NCI-H524 treated with DMSO at 0.1 percent for 48 hours (cell line): ENCODE data around the gene SF3B3.

Experiments
- DNase-seq: peaks from one replicate; lab custom pipeline; 2025; lab: John Stamatoyannopoulos, UW

The SF3B3 gene

DNA sequence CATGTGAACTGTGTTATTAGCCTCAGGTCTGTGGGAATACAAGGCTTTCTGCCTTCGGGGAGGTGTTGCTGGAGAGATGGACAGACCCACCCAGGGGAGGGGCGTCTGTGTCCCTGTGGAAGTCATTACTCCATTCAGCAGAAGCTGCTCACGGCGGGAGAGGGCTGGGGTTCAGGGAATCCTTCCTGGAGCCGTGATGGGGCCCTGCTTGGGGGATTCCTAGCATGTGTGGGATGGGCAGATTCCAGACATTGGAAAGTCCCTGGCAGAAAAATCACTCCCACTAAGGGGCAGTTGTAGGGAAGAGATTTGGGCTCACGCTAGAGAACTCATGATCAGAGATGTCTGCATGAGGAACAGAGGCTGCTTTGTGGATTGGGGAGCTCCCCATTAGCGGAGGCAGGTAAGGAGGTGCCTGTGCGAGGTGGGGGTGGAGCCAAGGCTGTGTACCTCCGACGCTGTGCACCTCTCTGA, 66.4 kb downstream of the SF3B3 start:
- no peak for DNase-seq

DNA sequence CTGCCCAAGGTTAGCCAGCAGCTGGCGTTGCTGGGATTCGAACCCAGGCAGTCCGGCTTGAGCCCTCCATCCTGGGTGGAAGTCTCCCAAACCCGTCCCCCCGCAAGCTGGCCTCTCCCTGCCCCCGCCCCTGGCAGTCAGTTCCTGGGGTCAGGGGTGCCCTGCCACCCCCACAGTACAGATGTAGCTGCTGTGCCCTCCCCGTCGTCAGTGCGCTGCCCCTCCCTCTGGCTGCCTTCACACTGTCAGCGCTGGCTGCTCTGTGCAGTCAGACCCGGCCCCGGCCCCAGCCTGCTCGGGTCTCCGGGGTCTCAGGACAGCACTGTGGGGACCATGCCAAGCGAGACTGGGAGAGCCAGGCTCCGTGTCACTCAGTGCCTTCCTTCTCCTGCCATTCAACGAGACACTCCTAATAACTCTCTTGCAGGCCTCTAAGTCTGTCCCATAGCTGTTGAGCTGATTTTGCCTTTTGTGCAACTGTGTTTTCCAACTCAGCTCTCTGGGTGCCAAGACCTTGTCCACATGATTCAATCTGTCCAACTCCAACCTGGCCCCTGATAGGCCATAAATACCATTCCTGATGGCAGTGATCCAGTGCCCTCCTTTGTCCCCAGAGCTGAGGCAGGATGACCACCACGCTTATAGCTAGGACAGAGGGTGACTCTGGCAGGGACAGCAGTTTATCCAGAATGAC, 67.3 kb downstream of the SF3B3 start:
- no peak for DNase-seq

DNA sequence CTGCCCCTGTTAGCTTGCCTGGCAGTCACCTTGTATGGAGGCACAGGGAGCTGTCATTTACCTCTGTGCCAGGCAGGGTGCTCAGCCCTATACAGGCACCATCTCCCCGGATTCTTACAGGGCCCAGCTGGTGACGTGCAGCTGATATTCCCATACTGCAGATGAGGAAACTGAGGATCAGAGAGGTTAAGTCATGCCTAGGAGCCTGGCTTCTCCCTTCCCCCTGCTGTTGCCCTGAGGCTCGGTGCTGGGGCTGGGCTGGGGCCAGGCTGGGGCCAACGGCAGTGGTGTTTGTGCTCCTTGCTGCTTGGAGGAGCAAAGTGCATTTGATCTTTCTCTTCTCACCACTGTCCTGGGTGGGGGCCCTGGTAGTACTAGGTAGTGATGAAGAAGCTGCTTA, 68.0 kb downstream of the SF3B3 start:
- DNase-seq, result no peak

DNA sequence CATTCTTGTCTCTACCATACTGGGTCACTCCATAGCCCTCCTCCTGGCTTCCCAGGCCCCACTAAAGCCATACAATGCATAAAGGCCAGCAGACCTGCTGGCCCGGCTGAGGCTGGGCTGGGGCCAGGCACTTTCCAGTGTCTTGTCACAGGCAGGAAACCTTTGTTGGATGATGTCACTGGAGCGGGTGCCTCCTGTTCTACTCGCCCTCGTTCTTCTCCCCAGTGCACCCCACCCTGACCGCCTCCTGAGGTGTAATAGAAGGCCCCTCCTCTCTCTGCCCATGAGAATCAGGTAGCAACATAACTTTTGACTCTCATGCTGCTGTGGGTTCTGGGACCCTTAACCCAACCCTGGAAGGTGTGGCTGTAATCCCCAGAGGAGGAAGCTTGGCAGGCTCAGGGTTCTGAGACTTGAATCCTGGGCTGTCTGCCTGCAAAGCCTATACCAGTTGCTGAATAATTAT, 68.5 kb downstream of the SF3B3 start:
- no peak for DNase-seq

DNA sequence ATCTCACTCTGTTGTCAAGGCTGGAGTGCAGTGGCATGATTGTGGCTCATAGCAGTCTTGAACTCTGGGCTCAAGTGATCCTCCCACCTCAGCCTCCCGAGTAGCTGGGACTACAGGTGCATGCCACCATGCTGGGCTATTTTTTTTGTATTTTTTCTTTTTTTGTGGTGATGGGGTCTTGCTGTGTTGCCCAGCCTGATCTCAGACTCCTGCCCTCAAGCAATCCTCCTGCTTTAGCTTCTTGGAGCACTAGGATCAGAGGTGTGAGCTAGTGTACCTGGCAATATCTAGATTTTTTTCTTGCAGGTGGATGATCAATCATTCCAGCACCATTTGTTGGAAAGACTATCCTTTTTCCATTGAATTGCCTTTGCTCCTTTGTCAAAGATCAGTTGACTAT, 69.9 kb downstream of the SF3B3 start:
- DNase-seq, result no peak

DNA sequence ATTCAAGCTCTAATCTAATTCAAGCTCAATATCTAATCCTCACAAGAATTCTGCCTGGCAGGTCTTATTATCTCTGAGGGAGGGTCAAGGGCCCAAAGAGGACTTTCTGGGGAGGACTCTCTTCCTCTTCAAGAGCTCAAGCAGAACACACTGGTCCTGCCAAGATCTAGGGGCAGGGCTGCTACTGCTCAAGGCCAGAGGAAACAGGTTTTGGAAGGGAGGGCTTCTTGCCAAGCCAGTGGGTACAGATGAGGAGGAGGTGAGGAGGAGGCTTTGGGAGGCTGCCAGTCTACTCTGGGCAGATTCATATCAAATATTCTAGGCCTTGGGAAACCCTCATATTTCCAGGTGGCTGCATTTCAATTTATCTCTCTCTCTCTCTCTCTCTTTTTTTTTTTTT, 71.0 kb downstream of the SF3B3 start:
- DNase-seq, result no peak

DNA sequence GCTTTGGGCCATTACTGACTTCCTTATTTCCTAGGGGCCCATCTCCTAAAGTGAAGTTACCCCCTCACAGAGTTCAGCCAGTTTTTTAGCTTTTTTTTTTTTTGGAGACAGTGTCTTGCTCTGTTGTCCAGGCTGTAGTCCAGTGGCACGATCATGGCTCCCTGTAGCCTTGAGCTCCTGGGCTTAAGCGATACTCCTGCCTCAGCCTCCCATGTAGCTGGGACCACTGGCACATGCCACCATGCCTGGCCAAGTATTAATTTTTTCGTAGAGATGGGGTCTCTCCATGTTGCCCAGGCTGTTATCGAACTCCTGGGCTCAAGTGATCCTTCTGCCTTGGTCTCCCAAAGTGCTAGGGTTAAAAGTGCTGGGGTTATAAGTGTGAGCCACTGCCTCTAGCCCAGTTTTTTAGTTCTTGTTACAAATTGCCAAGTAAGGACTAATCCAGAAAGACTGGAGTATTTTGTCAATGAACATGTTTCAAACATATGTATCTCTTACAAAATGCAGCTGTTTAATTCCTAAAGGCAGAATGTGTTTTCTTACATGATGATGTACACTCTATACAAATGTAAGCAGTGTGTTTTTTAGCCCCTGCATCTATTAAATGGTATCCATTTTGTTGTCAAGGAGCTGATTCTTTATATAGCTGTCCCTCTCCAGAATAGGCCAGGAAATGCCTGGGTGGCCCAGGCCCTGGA, 73.7 kb downstream of the SF3B3 start:
- no peak for DNase-seq

DNA sequence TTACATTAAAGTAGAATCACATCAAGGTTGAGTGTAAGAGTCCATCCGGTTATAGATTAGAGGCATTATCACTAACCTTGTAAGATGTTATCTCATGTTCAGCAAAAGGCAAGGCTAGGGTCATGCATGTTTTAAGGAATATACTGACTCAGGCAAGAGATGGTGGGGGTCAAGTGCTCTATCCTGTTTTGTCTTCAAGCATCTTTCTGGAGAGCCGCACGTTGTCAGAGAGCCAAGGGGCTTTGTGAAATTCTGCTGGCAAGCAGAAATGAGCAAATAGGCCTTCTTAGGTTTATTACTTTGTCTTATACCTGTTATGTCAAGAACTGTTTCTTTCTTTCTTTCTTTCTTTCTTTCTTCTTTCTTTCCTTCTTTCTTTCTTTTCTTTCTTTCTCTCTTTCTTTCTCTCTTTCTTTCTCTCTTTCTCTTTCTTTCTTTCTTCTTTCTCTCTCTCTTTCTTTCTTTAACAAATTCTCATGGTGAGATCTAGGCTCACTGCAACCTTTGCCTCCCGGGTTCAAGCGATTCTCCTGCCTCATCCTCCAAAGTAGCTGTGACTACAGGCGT, 75.4 kb downstream of the SF3B3 start:
- DNase-seq, result no peak

DNA sequence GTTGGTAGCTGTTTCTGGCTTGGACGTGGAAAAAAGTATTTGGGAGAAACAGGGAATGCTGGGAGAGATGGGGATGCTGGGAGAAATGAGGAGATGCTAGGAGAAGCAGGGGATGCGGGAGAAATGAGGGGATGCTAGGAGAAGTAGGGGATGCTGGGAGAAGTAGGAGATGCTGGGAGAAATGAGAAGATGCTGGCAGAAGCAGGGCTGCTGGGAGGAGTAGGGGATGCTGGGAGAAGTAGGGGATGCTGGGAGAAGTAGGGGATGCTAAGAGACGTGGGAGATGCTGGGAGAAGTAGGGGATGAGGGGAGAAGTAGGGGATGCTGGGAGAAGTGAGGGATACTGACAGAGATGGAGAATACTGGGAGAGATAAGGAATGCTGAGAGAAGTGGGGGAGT, 77.1 kb downstream of the SF3B3 start:
- no peak for DNase-seq

DNA sequence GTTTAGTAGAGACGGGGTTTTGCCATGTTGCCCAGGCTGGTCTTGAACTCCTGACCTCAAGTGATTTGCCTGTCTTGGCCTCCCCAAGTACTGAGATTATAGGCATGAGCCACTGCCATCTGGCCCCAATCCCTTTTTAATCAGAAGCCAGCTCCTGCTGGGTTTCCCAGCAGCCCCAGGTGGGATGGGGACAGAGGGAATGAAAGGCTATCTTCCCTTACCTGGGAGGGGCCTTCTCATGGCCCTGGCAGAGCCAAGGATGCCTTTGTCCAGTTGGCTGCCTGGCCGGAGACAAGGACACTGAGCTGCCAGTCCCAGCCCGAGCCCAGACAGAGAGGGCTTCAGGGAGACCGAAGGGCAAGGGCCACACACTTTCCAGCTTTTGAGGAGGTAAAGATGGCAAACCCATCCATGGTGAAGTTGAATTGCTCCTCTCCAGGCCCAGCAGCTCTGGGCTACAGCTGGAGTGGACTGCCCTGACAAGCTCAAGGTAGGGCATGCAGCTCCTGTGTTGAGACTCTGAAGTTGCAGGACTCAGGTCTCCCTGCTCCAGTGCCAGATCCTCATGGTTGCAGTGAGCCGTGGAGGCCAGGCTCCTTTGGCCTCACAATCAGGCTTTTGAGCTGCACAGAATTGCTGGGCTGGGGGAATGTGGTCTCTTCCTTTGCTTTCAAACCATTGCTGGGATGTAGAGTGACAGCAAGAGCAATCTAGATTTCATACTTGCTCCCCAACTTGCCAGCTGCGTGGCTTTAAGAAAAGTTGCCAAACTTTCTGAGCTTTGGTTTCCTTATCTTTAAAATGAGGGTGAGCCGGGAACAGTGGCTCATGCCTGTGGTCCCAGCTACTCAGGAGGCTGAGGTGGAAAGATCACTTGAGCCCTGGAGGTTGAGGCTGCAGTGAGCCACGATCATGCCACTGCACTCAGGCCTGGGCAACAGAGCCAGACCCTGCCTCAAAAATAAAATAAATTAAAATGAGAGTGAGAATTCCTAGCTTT, 78.3 kb downstream of the SF3B3 start:
- DNase-seq, result no peak

DNA sequence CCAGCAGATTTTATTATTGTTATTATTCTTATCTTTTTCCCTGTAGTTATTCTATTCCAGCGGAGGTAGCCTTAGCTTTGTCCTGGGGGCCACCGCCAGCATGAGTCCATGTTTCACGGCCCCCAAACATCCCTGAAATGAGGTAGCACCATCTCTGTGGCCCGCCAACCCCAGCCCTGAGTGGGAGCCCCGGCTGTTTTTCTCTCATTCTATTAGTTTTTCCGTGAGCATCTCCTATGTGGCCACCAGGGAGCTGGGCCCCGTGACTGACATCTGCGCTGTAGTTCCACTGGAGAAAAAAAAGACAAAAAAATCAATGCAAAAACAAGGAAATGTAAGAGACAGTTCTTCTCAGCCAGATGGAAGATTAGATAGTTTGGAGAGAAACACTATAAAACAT, 79.2 kb downstream of the SF3B3 start:
- no peak for DNase-seq

DNA sequence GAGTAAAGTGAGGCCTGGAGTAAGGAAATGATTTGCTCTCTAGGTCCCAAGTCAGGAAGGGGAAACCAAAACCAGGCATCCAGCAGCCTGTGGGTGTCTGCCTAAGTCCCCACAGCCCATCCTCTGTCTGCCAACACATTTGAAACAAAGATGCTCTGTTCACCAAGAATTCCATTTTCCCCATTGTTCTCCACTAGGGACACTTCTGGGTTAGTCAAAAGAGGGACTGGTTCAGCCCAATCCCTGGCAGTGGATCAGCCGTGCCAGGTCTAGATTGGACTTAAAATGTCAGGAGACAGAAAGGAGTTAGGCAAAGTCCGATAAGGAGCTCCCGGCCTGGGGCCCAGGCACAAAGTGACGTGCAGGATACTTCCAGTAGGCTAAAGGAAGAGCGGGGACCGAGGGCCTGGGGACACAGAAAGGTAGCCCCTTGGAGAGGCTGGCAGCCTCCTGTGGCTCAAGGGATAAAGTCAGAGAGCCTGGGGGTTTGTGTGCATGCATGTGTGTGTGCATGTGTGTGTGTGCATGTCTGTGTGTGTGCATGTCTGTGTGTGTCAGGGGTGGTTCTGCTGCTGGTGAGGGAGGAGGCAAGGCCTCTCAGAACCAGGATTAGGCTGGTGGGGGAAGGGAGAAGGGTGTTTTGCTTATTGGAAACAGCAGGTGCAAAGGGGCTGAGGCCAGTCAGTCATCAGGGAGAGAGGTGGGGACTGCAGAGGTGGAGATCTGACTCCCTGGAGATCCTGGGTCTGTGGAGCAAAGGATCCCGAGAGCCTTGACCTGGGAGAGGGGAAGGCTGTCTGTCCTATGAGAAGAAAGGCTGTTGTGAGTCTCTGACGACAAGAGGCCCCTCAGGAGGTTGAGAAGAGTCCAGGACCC, 81.0 kb downstream of the SF3B3 start:
- no peak for DNase-seq

DNA sequence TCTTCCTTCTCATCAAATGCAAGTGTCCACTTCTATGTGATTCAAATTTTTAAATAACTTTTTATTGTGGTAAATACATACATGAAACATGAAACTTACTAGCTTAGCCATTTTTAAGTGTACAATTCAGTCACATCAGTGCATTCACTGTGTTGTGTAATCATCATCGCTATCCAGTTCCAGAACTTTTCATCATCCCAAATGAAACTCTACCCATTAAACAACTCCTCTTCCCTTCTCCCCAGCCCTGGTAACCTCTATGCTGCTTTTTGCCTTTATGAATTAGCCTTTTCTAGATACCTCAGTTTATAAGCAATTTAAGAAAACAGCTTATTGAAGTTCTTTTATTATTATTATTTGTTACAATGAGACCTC, 81.7 kb downstream of the SF3B3 start:
- no peak for DNase-seq

DNA sequence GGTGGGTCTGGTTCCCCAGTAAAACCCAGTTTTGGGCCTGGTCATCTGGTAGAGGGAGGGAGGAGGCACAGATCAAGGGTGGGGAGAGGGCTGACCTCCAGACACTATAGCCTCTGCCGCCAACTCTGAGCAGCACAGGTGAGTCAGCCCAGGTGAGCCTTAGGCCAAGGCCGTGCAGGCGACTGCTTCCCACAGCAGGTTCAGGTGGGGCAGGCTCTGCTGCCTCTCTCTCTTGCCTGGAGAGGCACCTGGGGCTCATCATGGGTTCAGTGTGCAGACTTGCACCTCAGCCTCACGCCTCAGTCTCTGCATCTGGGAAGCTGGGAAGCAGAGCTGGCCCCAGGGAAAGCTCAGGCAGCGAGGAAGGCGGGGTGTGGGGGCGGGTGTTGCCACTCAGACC, 84.9 kb downstream of the SF3B3 start:
- no peak for DNase-seq

DNA sequence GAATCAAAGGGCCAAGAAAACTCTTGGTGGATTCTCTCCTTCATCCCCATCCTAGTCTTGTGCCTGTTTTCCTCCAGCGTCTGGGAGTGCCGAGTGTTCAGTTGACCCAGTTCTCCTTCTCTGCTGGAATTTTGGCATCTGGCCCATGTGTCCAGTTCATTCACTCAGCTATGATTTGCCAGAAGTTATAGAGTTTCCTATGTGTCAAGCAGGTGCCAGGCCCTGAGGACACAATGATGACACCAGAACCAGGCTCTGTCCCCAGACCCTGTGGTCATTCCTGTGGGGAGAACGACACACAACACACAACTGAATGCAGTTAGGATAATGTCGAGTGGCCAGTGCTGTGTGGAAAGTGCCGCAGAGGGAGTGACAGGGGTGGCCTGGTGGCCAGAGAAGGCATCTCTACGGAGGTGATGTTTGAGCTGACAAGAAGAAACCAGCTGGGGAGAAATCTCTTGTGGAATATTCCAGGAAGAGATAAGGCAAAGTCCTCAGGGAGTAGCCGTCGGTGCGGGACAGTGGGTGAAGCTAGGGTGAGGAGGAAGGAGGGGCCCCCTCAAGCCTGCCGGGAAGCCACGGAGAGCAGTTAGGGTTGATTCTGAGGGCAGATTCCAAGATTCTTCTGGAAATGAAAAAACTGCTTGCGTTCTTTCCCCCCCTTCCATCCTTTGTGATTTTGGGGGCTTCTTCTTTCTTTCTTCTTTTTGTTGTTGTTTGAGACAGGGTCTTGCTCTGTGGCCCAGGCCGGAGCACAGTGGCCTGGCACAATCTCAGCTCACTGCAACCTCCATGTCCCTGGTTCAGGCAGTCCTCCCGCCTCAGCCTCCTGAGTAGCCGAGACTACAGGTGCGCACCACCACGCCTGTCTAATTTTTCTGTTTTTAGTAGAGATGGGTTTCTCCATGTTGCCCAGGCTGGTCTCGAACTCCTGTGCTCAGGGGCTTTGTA, 86.9 kb downstream of the SF3B3 start:
- no peak for DNase-seq

DNA sequence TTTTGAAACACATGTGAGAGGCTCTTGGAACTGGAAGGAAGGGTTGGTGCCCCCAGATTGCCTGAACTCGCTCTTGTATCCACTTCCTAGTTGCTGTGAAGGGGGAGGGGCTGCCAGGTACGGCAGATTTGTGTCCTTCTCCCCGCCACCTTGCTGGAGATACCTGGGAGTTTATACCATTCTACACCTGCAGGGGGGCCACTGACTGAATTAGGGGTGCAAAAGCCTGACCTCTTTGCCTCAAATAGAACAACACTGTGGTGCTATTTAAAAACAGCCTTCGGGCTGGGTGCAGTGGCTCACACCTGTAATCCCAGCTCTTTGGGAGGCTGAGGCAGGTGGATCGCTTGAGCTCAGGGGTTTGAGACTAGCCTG, 87.6 kb downstream of the SF3B3 start:
- DNase-seq, result no peak

DNA sequence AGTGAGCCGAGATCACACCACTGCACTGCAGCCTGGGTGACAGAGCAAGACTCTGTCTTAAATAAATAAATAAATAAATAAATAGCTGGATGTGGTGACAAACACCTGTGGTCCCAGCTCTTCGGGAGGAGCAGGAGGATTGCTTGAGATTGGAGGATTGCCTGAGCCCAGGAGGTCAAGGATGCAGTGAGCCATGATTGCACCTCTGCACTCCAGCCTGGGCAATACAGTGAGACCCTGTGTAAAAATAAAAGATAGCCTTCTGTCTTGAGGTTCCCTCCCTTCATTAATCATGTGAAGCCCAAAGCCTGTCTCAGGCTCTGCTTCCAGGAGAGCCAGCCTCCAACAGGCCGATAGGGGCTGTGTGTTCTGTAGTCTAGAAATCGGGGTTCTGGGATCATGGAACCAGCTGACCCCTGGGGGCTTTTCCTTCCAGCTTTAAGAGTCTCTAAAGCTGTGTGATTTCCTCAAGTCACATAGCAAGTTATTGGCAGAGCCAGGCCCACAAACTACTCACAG, 88.2 kb downstream of the SF3B3 start:
- DNase-seq, result no peak

DNA sequence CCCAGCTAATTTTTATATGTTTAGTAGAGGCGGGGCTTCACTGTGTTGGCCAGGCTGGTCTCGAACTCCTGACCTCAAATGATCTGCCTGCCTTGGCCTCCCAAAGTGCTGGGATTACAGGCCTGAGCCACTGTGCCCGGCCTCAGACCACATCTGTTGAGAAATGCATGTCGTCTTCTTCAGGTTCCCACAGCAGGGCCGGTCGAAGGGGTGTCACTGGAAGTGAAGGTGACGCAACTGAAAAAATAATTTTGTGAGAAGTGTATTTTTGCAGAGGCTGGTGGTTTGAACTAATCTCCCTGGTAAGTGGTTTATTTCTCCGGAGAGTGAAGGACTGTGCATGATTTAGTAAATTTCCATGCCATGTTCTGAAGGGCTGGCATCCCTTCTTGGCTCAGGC, 89.3 kb downstream of the SF3B3 start:
- no peak for DNase-seq

DNA sequence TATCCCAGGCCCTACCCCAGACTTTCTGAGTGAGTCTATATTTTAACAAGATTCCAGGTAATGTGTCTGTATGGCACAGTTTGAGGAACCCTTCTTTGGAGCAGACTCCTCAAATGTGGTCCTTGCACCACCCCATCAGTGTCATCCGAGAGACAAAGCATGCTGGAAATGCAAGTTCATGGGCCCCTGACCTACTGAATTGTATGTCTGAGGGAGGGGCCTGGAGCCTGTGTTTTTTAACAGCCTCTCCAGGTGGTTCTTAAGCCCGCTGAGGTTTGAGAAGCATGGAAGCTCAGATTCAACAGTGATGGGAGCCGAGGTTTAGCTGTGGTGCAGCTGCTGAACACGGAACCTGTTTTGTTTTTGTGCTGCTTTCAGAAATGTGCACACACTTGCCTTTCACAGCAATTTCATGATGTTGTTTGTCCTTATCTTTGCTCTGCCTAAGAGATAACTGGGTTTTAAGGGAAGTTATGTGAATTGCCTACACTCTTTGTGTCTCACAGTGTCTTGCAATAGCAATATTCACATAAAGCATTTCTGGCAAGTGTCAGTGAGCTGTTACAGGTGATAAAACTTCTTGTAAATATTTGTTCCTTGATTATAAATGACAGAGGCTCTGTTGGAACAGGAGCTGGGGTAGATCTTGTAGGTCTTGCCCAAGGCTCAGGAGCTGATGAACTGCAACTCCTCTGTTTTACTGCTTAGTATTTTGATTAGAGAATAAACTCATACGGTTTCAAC, 90.8 kb downstream of the SF3B3 start:
- DNase-seq, result no peak
